Right lobe of liver (tissue), 4 donors: Measurements from ENCODE around the gene NTM.

Experiments used
- CTCF ChIP-seq, 4 donors: fragments of 200-600 bp in 3 of 4; fragments of 450-650 bp in 1 of 4; IDR thresholded peaks; one replicate each; pipeline versions ENCODE4 v1.5.1 to v1.8.0; 2016 to 2022; ENCODE audit warnings: antibody characterized with exemption in 4 of 4, mild to moderate bottlenecking in 2 of 4
- POLR2A ChIP-seq: fragments of 450-650 bp; IDR thresholded peaks from one replicate; pipeline ENCODE4 v1.6.1; 2017; ENCODE audit warnings: antibody characterized with exemption, mild to moderate bottlenecking
- donor health status: DM: no; HTN: no; CAD: no.
- donor health status: DM: no; HTN: no; CAD: no.
- donor health status: DM: no; HTN: yes; CAD: no.

GRCh38 chr11:132020001-132020400 is 649.6 kb downstream of the NTM start:
- TF ChIP-seq CTCF (IDR thresholded peaks at IDR 0.05) (no peak), POLR2A (no peak)
